ENCODE data around the gene XKR7.
"Not testable (repeated sequence)": the region's sequence is repeated elsewhere in the genome, so short reads cannot be mapped to it uniquely, and the experiment has no call there.

The XKR7 gene

GRCh38 chr20:32018269-32019155, 50.6 kb downstream of the XKR7 start:
- peak; percentile 69 to 71 for DNase-seq

- DNase-seq: peak in 1 of 2 experiments; percentile 32
These were observed 51.2 kb downstream of the XKR7 start for GRCh38 chr20:32019156-32019510.

DNA sequence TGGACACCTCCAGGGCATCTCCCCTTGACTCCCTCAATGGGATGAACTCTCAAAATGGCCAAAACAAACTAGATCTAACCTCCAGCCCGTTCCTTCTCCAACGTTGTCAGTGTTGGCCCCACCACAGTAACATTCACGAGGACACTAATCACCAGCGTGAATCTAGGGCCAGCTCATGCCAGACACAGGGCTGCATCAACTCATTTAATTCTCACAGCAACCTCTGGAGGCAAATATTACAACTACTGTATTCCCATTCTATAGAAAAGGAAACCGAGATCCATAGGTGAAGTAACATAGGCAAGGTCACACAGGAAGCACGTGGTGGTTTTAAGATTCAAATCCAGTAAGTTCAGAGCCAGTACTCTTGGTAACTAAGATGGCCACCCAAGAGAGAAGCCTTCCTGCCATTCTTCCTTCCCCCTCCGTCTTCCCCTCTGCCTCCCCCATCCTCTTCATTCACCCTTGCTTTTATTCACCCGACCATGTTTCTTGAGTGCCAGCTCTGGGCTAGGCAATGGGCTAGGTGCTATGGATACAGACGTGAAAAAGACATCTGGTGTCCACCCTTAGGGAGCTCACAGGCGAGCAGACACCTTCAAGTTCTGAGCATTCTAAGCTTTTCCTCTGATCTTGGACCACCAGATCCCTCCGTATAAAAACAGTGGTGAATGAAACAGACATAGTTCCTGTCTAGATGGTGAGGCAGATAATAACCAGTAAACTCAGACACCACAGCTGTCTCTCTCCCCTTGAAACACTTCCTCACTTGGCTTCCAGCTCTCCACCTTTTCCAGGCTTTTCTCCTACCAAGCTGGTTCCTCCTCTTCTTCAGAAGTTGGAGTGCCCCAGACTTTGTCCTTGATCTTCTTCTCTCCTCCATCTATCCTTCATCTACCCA, 51.9 kb downstream of the XKR7 start:
- DNase-seq: no peak

GRCh38 chr20:32021091-32021490, 53.1 kb downstream of the XKR7 start:
- DNase-seq: no peak

GRCh38 chr20:32024683-32025295, 56.8 kb downstream of the XKR7 start:
- no peak for DNase-seq

DNA sequence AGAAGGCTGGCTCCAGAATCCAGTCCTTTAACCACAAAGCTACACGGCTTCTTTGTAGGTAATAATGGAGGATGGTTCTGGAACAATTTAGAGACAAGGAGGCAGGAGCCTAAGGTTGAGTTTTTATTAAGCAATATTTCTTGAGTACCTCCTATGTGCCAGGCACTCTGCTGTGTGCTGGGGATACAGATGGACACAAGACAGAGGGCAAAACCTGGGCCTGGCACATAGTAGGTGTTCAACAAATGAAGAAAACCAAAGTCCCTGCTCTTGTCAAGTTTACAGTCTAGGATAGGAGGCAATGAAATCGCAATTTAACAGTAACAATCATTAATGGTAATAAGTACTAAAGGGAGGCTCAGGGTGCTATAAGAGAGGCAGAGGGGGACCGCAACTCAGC, 59.7 kb downstream of the XKR7 start:
- DNase-seq: no peak

DNA sequence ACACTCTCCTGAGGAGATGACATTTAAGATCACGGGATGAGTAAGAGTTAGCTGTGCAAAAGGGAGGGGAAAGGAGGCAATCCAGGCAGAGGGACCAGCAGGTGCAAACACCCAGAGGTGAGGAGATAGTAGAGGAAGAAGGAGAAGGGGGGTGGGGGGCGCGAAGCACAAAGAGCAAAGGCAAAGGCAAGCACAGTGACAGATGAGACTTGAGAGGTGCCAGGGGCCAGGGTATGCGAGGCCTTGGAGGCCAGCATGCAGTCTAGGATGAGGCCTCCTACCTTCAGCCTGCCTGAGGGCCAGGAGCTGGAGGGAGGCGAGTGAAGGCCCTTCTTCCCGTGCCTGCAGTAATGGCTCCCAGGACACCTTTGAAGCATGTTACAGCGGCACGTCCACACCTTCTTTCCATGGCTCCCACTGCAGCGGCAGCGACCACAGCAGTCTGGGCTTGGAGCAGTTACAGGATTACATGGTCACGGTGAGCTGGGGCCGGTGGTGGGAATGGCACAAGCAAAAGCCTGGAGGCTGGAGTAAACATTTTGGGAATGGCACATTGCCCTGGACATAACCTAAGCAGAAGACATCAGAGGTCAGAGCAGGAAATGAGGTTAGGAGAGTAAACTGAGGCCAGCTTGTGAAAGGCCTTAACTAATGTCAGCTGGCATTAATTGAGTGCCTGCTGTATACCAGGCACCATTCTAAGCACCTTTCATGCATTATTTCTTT, 60.9 kb downstream of the XKR7 start:
- no peak for DNase-seq

GRCh38 chr20:32029561-32029960, 61.6 kb downstream of the XKR7 start:
- no peak for DNase-seq

- DNase-seq: peak; percentile 69 to 75
These were observed 63.3 kb downstream of the XKR7 start for GRCh38 chr20:32031007-32031958.

- no peak for DNase-seq
These were observed 65.4 kb downstream of the XKR7 start for GRCh38 chr20:32033316-32033715.

DNA sequence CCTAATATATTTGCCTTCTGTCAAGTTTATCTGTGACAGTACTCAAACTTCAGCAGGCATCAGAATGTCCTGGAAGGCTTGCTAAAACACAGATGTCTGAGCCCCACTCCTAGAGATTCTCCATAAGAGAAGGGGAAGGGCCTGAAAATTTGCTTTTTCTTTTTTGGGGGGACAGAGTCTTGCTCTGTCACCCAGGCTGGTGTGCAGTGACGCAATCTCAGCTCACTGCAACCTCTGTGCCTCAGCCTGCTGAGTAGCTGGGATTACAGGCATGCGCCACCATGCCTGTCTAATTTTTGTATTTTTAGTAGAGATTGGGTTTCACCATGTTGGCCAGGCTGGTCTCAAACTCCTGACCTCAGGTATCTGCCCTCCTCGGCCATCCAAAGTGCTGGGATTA, 65.8 kb downstream of the XKR7 start:
- not testable (repeated sequence) for DNase-seq

- DNase-seq: no peak
These were observed 66.9 kb downstream of the XKR7 start for GRCh38 chr20:32034581-32035425.

DNA sequence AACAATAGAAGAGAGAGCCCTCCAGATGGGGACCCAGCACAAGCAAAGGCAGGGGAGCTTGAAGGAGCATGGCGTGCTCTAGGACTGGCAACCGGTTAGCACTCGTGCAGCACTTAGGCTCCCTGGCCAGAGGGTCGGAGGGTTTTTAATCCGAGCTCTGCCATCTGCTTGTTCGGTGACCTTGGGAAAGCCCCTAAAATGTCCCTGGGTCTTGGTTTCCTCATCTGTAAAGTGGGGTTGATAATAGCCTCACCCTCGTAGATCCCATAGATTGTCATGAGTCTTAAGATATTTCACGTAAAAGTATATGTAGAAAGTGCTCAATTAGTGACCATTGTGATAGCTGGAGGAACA, 67.5 kb downstream of the XKR7 start:
- no peak for DNase-seq

- DNase-seq: no peak
These were observed 68.3 kb downstream of the XKR7 start for GRCh38 chr20:32036252-32036651.

DNA sequence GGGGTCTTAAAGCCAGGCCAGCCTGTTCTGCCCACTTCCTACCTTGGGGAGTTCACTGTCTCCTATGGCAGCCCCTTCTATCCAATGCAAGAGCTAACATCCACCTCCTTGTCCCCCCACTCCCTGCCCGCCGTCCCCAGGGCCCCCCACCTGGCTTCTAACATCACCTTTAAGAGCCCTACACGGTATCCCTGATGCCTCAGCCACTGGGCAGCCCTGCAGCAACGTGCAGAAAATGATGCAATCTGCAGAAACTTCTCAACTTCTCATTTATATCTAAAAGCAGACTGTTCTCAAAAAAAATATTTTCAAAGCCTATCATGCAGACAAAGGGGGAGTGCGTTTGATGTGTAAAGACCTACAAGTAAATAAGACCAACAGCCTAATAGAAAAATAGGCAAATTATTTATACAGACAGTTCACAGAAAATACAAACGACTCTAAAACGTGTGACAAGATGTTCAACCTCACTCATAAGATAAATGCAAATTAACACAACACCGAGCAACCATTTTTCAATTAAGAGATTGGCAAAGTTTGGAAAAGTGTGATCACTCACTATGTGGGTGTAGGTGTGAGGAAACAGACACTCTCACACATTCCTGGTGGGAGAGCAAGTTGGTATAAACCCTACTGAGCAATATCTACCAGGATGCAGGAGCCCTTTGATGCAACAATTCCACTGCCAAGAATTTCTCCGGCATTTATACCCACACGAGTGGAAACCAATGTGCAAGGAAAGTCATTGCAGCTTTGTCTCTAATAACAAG, 69.0 kb downstream of the XKR7 start:
- DNase-seq: no peak

- DNase-seq: no peak
These were observed 70.0 kb downstream of the XKR7 start for GRCh38 chr20:32037929-32038328.

- no peak for DNase-seq
These were observed 72.4 kb downstream of the XKR7 start for GRCh38 chr20:32040142-32040953.

GRCh38 chr20:32045999-32046398, 78.0 kb downstream of the XKR7 start:
- no peak for DNase-seq

GRCh38 chr20:32050324-32050841, 82.4 kb downstream of the XKR7 start:
- no peak for DNase-seq

Data from activated T-cell treated with anti-CD3 and anti-CD28 coated beads, Interleukin-2, amount 50 U/mL, for 48 hours (primary cell).